Body of pancreas (tissue), 4 donors: ENCODE results near the gene OLIG2. TPM values are rescaled to one million over a fixed set of nuclear protein-coding genes. Genes with fewer than 3 reads are reported as not detected.

Source experiments
- ATAC-seq: fragments of 150-250 bp; one replicate; pipeline ENCODE4 v1.9.1; 2016
- DNase-seq, 4 donors: peaks; one replicate each; pipeline ENCODE4 v3.0.0-alpha.2; 2019
- H3K27ac ChIP-seq, 4 donors: fragments of 200-600 bp; sonication (generic); 1 replicate in 3 of 4; 2 replicates in 1 of 4; pipeline versions ENCODE4 v1.5.1 to v1.6.1; 2016 to 2019; ENCODE audit warnings: mild to moderate bottlenecking in 1 of 4, mixed read lengths in 1 of 4, moderate library complexity in 1 of 4
- H3K27me3 ChIP-seq, 2 donors: fragments of 200-600 bp; sonication (generic); one replicate each; pipeline ENCODE4 v1.6.0; 2016; ENCODE audit warnings: mild to moderate bottlenecking in 1 of 2
- H3K36me3 ChIP-seq, 2 donors: fragments of 200-600 bp; sonication (generic); replicated peaks in 1 of 2; 2 replicates each; pipeline ENCODE4 v1.5.1; 2016; ENCODE audit warnings: low read depth in 2 of 2; ENCODE audit not compliant: insufficient read depth in 1 of 2
- H3K4me1 ChIP-seq: fragments of 200-600 bp; sonication (generic); one replicate; pipeline ENCODE4 v1.6.0; 2016
- H3K4me3 ChIP-seq, 2 donors: fragments of 200-600 bp; sonication (generic); 1 replicate in 1 of 2; 2 replicates in 1 of 2; pipeline ENCODE4 v1.5.1; 2016 to 2019
- H3K9me3 ChIP-seq, 3 donors: fragments of 200-600 bp; sonication (generic); 1 replicate in 2 of 3; 2 replicates in 1 of 3; pipeline ENCODE4 v1.5.1; 2016
- CTCF ChIP-seq, 7 experiments: fragments of 450-650 bp in 4 of 7; fragments of 200-600 bp in 3 of 7; sonication (generic) in 3 of 7; IDR thresholded peaks; one replicate each; pipeline ENCODE4 v1.5.1; 2016 to 2019; ENCODE audit warnings: antibody characterized with exemption in 7 of 7
- POLR2A ChIP-seq, 3 donors: fragments of 450-650 bp; IDR thresholded peaks; one replicate each; pipeline ENCODE4 v1.6.1; 2016; ENCODE audit warnings: antibody characterized with exemption in 3 of 3, mild to moderate bottlenecking in 2 of 3
- WGBS, 2 donors: methylation state at CpG; one replicate each; pipeline ENCODE4 v1.1.5; 2017; 5-methylcytosine and 5-hydroxymethylcytosine counted together
- intact Hi-C: fragments of 100-400 bp; cut with DNase I; formaldehyde crosslinking; loops from one replicate; pipeline ENCODE4 v1.15.1; 2023
- total RNA-seq, 2 donors: library from RNA; depleted of rRNA; stranded (reverse); fragments of >200 nt; gene quantifications; one replicate each; pipeline ENCODE4 v1.1.0, GENCODE V29; 2016

Gene OLIG2
- total RNA-seq, 2 donors from 2014 or later: not detected

GRCh38 chr21:33019516-33019884, 6.2 kb upstream of the OLIG2 start:
- Histone ChIP-seq H3K9me3 (no peaks in the 10 kb centered on the region), H3K4me1 (peaks cover 21% of the 10 kb centered on the region), H3K27me3 (peaks cover 0 to 30% of the 10 kb centered on the region in 2 donors), H3K36me3 (no peaks in the 10 kb centered on the region), H3K27ac (no peak overlapping the region), H3K4me3 (no peak overlapping the region)
- TF ChIP-seq CTCF (IDR thresholded peaks at IDR 0.05) (no peak), POLR2A (IDR thresholded peaks at IDR 0.05) (no peak)
- intact Hi-C loops: no loop called here
- no peak for DNase-seq
- ATAC-seq: no peak
- WGBS, 2 donors: 7 to 8% methylated on average over 10 to 17 of the region's 17 CpGs

- TF ChIP-seq CTCF (IDR thresholded peaks at IDR 0.05): no peak
- TF ChIP-seq POLR2A (IDR thresholded peaks at IDR 0.05): no peak
- WGBS, 2 donors: 1 to 2% methylated on average over 6 to 36 of the region's 55 CpGs
- Histone ChIP-seq H3K27me3 (peaks cover 0 to 33% of the 10 kb centered on the region in 2 donors), H3K27ac (no peak overlapping the region), H3K9me3 (no peaks in the 10 kb centered on the region), H3K4me3 (no peak overlapping the region), H3K4me1 (peaks cover 21% of the 10 kb centered on the region), H3K36me3 (no peaks in the 10 kb centered on the region)
- no peak for DNase-seq
- intact Hi-C loops: no loop called here
- no peak for ATAC-seq
Measured at GRCh38 chr21:33019885-33020557, 5.7 kb upstream of the OLIG2 start.

GRCh38 chr21:33020558-33021100, 5.1 kb upstream of the OLIG2 start:
- ATAC-seq (no peak), DNase-seq (no peak)
- intact Hi-C loops: no loop called here
- no peak for TF ChIP-seq CTCF (IDR thresholded peaks at IDR 0.05)
- TF ChIP-seq POLR2A (IDR thresholded peaks at IDR 0.05): no peak
- peaks cover 0 to 33% of the 10 kb centered on the region in 2 donors for H3K27me3 ChIP-seq
- no peaks in the 10 kb centered on the region for H3K36me3 ChIP-seq
- H3K27ac ChIP-seq: no peak overlapping the region
- H3K4me1 ChIP-seq: peaks cover 25% of the 10 kb centered on the region
- H3K9me3 ChIP-seq: no peaks in the 10 kb centered on the region
- WGBS, 2 donors: 5% methylated on average over 10 to 16 of the region's 16 CpGs
- H3K4me3 ChIP-seq: no peak overlapping the region

GRCh38 chr21:33021150-33021549, 4.6 kb upstream of the OLIG2 start:
- Histone ChIP-seq H3K4me3 (no peak overlapping the region), H3K27ac (no peak overlapping the region), H3K27me3 (peaks cover 0 to 37% of the 10 kb centered on the region in 2 donors), H3K36me3 (no peaks in the 10 kb centered on the region), H3K9me3 (no peaks in the 10 kb centered on the region), H3K4me1 (peaks cover 28% of the 10 kb centered on the region)
- intact Hi-C loops: no loop called here
- TF ChIP-seq POLR2A (IDR thresholded peaks at IDR 0.05) (no peak), CTCF (IDR thresholded peaks at IDR 0.05) (no peak)
- ATAC-seq (no peak), DNase-seq (no peak)
- 11 to 20% methylated on average over 3 to 11 of the region's 11 CpGs for WGBS, 2 donors

- Histone ChIP-seq H3K4me1 (peaks cover 28% of the 10 kb centered on the region), H3K27me3 (peaks cover 0 to 38% of the 10 kb centered on the region in 2 donors)
Measured at GRCh38 chr21:33021667-33022066, 4.1 kb upstream of the OLIG2 start.

More at GRCh38 chr21:33021667-33022066, 4.1 kb upstream of the OLIG2 start:
- Histone ChIP-seq H3K9me3 (no peaks in the 10 kb centered on the region), H3K36me3 (no peaks in the 10 kb centered on the region), H3K27ac (no peak overlapping the region), H3K4me3 (no peak overlapping the region)
- intact Hi-C loops: no loop called here
- no peak for TF ChIP-seq CTCF (IDR thresholded peaks at IDR 0.05)
- no peak for TF ChIP-seq POLR2A (IDR thresholded peaks at IDR 0.05)
- DNase-seq: no peak
- 8 to 10% methylated on average over 3 to 4 of the region's 4 CpGs for WGBS, 2 donors
- no peak for ATAC-seq
